ENCODE measurements around the gene PITPNB.
A peak's percentile ranks its signal among the peaks of the same experiment; 100 is the strongest.

PITPNB gene

DNA sequence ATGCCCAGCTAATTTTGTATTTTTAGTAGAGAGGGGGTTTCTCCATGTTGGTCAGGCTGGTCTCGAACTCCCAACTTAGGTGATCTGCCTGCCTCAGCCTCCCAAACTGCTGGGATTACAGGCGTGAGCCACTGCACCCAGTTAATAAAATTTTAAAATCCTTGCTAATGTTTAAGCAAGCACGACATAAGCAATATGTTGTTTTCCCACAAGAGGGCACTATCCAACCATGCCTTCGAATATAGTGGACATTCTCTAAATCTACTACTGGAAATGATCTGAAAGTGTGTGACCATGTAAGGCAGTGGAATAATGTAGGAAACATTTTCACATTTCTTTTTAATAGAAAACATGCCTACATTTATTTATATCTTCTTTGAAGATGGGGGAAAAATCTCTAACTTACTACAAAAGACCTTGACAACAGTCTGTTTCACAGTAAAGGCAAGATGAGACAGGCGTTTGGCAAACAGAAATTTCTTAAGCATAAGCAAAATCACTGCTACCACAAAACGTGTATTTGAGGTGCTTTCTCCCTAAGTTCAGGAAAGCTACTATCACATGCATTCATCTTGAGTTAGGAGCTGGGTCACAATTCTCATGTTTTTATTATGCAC is 38.2 kb downstream of the PITPNB start:
- DNase-seq (ENCODE audit: low spot score), result peak; percentile 90

- DNase-seq (ENCODE audit: low spot score), result peak; percentile 56
These were observed 39.1 kb downstream of the PITPNB start for GRCh38 chr22:27879923-27880322.

- DNase-seq (ENCODE audit: low spot score), result no peak
These were observed 40.5 kb downstream of the PITPNB start for GRCh38 chr22:27878541-27878940.

DNA sequence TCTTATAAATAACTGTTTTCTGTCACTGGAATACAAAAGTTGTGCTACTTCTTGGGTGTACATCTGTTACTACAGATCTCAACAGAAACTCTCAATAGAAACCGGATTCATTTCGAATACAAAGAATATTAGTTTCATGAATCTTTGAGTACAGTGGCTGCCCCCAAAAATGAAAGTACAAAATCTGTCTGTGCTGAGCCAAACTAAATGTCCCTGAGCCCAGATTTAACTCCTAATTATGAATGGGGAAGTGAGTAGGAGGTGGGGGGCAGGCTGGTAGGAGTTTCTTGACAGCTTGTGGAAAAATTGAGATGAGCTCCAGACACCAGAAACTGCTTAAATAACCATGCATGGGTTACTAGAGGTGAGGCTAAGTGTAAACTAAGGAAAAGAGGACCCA is 41.6 kb downstream of the PITPNB start:
- DNase-seq (ENCODE audit: low spot score), result no peak

DNA sequence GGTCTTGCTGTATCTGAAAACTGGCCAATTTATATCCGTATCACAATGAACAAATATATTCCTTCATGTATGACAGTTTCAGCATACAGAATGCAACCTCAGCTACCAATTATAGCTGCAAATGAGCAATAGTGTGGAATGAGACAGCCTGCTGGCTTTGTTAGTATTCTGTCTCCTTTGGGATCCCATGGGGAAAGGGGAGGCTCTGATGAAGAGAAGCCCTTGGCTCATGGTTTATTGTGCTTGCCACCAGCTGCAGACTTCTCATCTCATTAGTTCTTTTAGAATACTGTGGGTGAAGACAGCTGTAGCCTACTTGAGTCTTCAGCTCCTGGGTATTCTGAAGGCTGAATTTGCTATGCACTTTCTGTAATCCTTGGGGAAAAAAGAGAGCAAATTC is 42.4 kb downstream of the PITPNB start:
- peak; percentile 63 for DNase-seq (ENCODE audit: low spot score)

DNA sequence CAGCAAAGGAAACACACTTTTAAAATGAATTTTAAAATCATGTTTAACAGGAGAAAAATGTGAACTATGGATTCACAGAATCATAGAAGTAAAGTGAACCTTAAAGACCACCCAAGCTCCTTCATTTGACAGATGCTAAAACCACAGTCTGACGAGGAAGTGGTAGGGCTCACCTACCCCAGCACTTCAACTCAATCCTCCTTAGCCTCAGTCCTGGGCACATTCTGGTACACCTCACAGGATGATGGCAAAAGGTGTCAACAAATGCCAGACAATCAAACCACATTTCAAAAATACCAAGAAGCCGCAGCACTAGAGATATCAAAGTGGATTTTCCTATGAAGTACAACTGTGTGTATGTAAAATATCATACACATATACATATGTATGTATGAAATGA is 43.1 kb downstream of the PITPNB start:
- DNase-seq (ENCODE audit: low spot score), result no peak

GRCh38 chr22:27874764-27875163 is 44.3 kb downstream of the PITPNB start:
- no peak for DNase-seq (ENCODE audit: low spot score)

- DNase-seq (ENCODE audit: low spot score), result peak; percentile 50
These were observed 44.9 kb downstream of the PITPNB start for GRCh38 chr22:27874185-27874584.

DNA sequence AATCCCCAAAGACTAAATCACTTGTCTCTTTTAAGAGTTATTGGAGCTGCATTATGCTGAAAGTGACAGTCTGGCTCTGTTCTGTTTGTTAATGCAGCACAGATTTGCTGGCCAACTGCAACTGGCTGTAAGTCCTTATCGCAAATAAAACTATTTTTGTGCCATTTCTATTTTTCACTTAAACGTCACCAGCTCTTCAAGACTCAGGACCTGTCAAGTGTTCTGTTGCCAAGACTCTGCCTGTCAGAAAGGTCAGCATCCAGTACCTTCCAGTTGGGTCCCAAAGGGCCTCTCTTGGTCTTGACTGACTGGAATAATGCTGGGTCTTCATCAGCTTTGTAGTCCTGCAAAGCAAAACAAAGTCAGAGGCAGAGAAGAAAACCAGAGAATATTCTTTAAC is 45.6 kb downstream of the PITPNB start:
- DNase-seq (ENCODE audit: low spot score), result peak; percentile 57

DNA sequence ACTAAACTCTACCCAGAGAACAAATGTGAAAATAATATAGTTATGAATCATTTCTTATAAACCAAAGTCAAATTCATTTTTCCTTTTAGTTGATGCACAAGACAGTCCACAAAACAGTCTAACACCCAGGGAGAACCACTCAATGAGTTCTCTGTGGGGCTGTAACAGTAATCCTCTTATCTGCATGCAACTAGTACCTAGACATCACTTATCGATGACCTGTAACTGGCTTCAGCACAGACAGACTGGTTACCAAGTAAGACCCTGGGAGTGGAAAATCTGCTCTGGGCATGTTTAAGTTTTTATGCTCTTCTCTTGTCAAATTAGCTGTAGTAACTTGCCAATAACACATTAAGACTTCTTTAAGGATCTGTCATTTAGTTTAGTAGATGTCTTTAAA is 46.6 kb downstream of the PITPNB start:
- no peak for DNase-seq (ENCODE audit: low spot score)

DNA sequence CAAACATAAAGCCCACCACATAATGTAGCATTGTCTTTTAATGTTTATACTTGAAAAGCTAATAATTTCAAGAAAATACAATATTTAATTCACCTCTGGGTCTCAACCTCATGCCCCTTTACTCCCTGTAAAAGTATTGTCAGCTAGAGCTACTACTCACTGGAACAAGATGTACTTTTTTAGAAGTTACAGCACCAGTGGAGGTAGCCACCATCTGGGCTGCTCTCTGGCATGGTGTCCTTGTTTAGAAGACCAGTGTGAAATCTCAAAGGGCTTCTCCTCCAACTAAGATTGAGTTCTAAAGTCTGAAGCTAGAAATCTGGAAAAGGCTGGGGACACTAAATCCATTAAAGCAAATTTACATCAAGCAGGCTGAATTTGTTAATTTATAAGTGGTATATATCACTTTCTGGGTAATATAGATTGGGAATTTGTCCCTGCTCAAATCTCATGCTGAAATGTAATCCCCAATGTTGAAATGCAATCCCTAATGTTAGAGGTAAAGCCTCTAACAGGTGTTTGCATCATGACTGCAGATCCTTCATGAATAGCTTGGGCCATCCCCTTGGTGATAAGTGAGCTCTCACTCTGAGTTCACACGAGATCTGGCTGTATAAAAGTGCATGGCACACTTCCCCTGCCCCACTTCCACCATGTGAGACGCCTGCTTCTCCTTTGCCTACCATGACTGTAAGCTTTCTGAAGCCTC is 47.6 kb downstream of the PITPNB start:
- no peak for DNase-seq (ENCODE audit: low spot score)

GRCh38 chr22:27870234-27871191 is 48.5 kb downstream of the PITPNB start:
- no peak for DNase-seq (ENCODE audit: low spot score)

DNA sequence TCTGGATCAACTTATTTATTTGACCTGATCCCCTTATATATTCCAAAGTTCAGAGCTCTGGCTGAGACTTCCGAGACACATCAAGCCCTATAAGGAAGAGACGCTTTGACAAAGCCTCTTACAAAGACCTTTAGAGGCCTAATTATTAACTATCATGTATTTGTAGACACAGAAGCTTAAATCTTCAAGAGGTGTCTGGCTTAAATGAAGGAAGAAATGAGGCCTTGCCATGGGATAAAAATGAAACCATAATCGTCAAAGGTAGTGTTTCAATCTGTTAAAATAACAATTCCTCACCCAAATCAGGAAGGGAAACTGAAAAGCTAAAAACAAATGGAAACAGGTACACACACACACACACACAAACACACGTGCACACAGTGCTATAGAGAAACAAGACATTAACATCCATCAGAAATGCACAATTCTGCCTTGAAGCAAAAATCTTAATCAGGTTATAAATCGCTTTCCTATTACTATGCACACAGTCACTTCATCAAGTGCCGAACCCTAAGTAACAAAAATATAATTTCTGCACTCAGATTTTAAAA is 50.2 kb downstream of the PITPNB start:
- DNase-seq (ENCODE audit: low spot score), result no peak

DNA sequence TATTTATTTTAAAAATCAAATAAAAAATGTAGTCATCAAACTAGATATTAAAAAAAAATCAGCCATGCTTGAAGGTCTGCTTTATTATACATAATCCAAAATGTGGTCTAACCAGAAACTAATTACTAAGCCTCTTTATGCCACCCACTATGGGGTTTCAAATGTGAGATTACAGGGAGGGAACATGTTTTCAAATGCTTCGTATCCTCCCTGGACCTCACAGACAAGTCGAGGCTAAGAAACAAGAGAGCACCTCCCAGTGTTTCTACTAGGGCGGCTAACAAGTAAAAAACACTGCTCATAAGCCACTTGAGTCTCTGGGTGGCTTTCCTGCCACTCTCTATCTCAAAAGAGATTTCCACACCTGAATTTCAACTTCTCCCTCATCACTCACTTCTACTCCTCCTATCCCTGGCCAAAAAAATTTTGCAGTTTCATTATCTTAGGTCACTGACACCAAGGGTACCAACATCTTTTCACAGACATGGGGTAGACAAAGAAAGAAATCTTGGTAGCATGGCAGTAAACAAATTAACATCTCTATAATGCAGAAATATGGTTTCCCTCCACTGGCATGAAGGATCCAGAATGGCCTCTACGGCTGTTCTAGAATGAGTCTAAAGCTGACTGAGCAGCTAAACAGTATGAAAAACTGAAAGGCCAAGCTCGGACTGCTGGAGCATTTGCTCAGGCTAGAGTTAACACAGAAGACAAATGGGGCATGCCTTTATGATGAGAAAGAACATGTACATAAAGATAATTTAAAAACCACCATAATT is 50.9 kb downstream of the PITPNB start:
- no peak for DNase-seq (ENCODE audit: low spot score)

- peak; percentile 31 for DNase-seq (ENCODE audit: low spot score)
These were observed 51.7 kb downstream of the PITPNB start for GRCh38 chr22:27867085-27867952.

DNA sequence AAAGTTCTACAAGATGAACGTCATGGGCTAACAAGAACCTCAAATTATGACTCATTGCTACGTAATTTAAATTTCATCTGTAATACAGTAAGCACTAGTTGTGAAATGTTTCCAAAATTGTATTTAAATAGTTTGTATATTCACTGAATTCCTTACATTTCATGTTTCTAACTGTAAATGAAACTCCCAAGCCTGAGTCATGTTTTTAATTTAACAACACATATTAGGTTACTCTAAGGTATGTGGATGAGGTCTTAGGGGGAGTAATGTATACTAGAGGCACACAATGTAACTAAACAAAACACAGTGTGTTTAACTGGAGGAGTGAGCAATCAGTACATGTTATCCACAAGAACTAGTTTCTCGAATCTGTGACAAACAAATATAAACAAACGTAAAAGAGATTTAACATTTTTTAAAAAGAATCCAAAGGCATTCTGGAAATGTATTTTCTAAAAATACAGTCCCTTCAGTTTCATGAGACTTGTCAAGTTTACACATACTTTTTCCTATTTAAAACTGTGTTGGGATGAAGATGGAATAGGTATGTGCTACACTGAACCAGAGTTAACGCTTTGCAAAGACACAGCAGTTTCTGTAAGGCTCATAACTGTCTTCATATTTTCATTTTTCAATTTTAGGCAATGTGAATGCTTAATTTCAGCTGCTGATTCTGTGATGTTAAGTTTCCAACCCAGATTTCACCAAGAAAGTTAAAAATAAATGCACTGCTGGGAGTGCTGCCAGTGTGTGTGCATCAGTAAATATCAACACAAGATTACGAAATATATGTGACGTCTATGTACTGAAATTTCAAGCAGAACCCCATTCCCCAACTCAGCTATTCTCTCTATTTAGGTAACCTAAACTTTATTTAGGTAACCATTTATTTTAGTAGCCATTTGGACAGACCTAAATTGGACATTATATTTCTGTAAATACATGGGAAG is 52.6 kb downstream of the PITPNB start:
- no peak for DNase-seq (ENCODE audit: low spot score)

DNA sequence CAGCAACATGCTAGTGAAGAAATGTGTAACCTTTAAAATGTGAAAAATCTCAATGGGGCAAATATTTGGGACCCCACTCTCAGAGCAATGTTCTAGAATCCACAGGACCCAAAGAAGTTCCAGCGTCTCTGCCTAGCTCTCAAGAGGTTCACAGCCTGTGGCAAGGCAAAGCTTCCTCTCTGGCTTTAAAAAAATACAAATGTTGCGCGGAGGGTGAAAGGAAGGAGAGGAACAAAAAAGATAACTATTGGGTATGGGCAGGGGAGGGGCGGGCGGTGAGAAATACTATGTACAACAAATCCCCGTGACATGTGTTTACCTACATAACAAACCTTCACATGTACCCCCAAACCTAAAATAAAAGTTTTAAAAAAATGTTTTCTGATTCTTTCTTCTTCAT is 53.6 kb downstream of the PITPNB start:
- no peak for DNase-seq (ENCODE audit: low spot score)

DNA sequence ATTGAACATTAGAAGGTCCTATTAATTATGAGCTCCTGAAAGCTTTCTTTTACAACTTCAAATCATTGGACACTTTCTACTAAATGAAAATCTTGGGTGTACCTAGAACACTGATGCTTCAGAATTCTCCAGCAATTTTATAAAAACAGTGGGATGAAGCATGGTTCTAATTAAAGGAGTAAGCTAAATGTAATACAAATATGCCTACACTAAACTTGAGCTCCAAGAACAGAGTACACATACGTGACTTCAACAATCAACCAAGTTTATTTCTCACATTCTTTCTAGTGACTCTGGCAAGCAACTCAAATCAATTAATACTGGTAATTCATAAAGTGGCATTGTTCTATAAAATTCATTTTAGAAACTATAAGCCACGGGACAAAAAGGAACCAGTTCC is 55.5 kb downstream of the PITPNB start:
- no peak for DNase-seq (ENCODE audit: low spot score)

- DNase-seq (ENCODE audit: low spot score), result no peak
These were observed 56.1 kb downstream of the PITPNB start for GRCh38 chr22:27863001-27863400.

DNA sequence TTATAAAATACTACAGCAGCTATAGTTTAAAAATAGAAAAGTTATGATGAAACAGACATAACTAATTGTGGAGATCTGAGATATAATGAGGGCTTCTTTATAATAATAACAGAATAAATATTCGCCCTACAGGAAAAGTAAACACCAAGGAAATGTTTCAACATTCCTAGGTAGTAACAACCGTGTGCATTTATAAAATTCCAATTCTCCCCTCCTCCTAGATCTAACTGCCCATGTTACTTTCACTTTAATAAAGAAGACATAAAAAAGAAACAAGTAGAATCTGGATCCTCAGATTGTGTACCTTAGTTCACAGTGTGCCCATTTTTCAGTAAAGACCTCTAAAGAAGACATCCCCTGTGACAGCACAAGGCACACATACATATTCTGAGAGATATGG is 59.7 kb downstream of the PITPNB start:
- no peak for DNase-seq (ENCODE audit: low spot score)
